Naive thymus-derived CD4-positive, alpha-beta T cell (primary cell): ENCODE measurements around the gene SH2D4B. TPM values are rescaled to one million over a fixed set of nuclear protein-coding genes. Genes with fewer than 3 reads are reported as not detected.

Source experiments
- ATAC-seq: fragments of 150-1000 bp; cut with Tn5 transposase; 2 replicates; pipeline ENCODE4 v1.10.0; 2021; ENCODE audit warnings: mild to moderate bottlenecking, moderate library complexity
- CTCF ChIA-PET: fragments of 350-600 bp; sonication (Branson Sonifier 250); formaldehyde crosslinking; loops from one replicate; lab custom pipeline; 2021; ENCODE audit warnings: antibody characterized with exemption; lab: Charles Lee
- POLR2A ChIA-PET: fragments of 350-600 bp; sonication (Branson Sonifier 250); formaldehyde crosslinking; loops from one replicate; lab custom pipeline; 2021; ENCODE audit warnings: antibody characterized with exemption, inconsistent platforms; lab: Charles Lee
- DNase-seq, 9 donors: peaks; one replicate each; pipeline versions ENCODE4 v3.0.0 to v3.0.0-alpha.2; 2020 to 2022; ENCODE audit warnings: mixed read lengths in 1 of 9
- H3K27ac ChIP-seq: one replicate; pipeline ENCODE4 v1.7.0; 2013; ENCODE audit warnings: mild to moderate bottlenecking, low read depth, low read length, moderate library complexity
- H3K27me3 ChIP-seq, 2 donors: one replicate each; pipeline ENCODE4 v1.7.0; 2013; ENCODE audit warnings: low read length in 2 of 2, mild to moderate bottlenecking in 2 of 2, moderate library complexity in 2 of 2; ENCODE audit not compliant: control insufficient read depth in 2 of 2, insufficient read depth in 2 of 2
- H3K36me3 ChIP-seq, 3 experiments: 1 replicate in 2 of 3; 2 replicates in 1 of 3; pipeline ENCODE4 v1.7.0; 2013; ENCODE audit warnings: low read length in 3 of 3, mild to moderate bottlenecking in 3 of 3, moderate library complexity in 1 of 3; ENCODE audit not compliant: insufficient read depth in 3 of 3, control insufficient read depth in 2 of 3
- H3K4me1 ChIP-seq, 2 donors: one replicate each; pipeline ENCODE4 v1.7.0; 2013; ENCODE audit warnings: low read length in 2 of 2, mild to moderate bottlenecking in 2 of 2, moderate library complexity in 1 of 2; ENCODE audit not compliant: control insufficient read depth in 2 of 2, insufficient read depth in 2 of 2
- H3K4me3 ChIP-seq: 2 replicates; pipeline ENCODE4 v1.7.0; 2013; ENCODE audit warnings: mild to moderate bottlenecking, low read length
- H3K9me3 ChIP-seq, 3 experiments: 1 replicate in 2 of 3; 2 replicates in 1 of 3; pipeline ENCODE4 v1.7.0; 2013; ENCODE audit warnings: low read length in 3 of 3; ENCODE audit not compliant: control insufficient read depth in 2 of 3
- H3K27ac Mint-ChIP-seq, 9 donors: one replicate each; pipeline ENCODE4 v1.8.0; 2020 to 2022; ENCODE audit warnings: mixed read lengths in 9 of 9, mild to moderate bottlenecking in 8 of 9, moderate library complexity in 5 of 9, inconsistent platforms in 2 of 9
- H3K27me3 Mint-ChIP-seq, 5 donors: one replicate each; pipeline ENCODE4 v1.8.0; 2021 to 2022; ENCODE audit warnings: mixed read lengths in 5 of 5, mild to moderate bottlenecking in 1 of 5
- H3K36me3 Mint-ChIP-seq, 5 donors: one replicate each; pipeline ENCODE4 v1.8.0; 2020 to 2022; ENCODE audit warnings: mixed read lengths in 5 of 5, mild to moderate bottlenecking in 3 of 5, inconsistent platforms in 1 of 5
- H3K4me1 Mint-ChIP-seq, 7 donors: one replicate each; pipeline ENCODE4 v1.8.0; 2020 to 2022; ENCODE audit warnings: mixed read lengths in 7 of 7, mild to moderate bottlenecking in 3 of 7, inconsistent platforms in 1 of 7
- H3K4me3 Mint-ChIP-seq, 10 donors: one replicate each; pipeline ENCODE4 v1.8.0; 2020 to 2022; ENCODE audit warnings: mild to moderate bottlenecking in 10 of 10, mixed read lengths in 10 of 10, moderate library complexity in 6 of 10, inconsistent platforms in 2 of 10
- H3K9me3 Mint-ChIP-seq, 11 donors: one replicate each; pipeline ENCODE4 v1.8.0; 2020 to 2022; ENCODE audit warnings: mixed read lengths in 11 of 11, mild to moderate bottlenecking in 4 of 11, inconsistent platforms in 1 of 11, moderate library complexity in 1 of 11
- intact Hi-C, 2 donors: fragments of 100-400 bp; cut with micrococcal nuclease; formaldehyde crosslinking; loops; one replicate each; pipeline ENCODE4 v1.15.1; 2023
- polyA plus RNA-seq, 2 donors: library from polyadenylated mRNA; unstranded; fragments of 300-500 nt; fragmentation: Illumina TruSeq; gene quantifications; one replicate each; pipeline ENCODE4 v1.2.3, GENCODE V29; 2021
- total RNA-seq, 6 experiments: library from RNA in 5 of 6; stranded (reverse) in 5 of 6; gene quantifications; 1 replicate in 5 of 6; 2 replicates in 1 of 6; pipeline ENCODE4 v1.2.3 and lab custom pipeline; 2021 to 2026

SH2D4B gene
- total and polyA plus RNA-seq, 7 experiments from 2014 or later, result 0.10 to 0.51 (median 0.14) TPM; not detected in 2

DNA sequence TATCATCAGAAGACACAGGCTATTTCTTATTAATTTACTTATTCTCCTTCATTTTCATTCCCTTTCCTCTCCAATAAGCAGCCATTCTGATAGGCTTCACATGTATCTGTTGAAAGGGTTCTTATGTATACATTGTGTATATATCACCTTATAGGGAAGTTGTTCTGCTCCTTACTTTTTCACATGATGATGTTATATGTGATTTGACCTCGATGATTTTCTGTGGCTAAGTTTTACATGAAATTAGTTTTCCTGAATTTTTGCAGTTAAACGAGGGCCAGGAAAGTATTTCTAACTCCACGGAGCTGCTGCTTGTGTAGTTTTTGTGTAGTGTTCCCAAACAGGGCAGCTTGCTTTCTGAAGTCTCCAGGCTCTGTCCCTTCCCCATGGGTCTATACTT, 84.5 kb downstream of the SH2D4B start:
- Histone ChIP-seq H3K9me3 (no peaks in the 10 kb centered on the region), H3K27ac (no peak overlapping the region), H3K36me3 (no peaks in the 10 kb centered on the region), H3K4me1 (no peaks in the 10 kb centered on the region), H3K27me3 (no peaks in the 10 kb centered on the region), H3K4me3 (no peak overlapping the region)
- peaks cover 0 to 6% (median 0%) of the 10 kb centered on the region in 5 donors for H3K27me3 Mint-ChIP-seq
- no peak overlapping the region for H3K27ac Mint-ChIP-seq
- H3K9me3 Mint-ChIP-seq, result no peaks in the 10 kb centered on the region
- intact Hi-C loops, result no loop called here
- ATAC-seq, result no peak
- DNase-seq, result no peak
- H3K4me3 Mint-ChIP-seq, result no peak overlapping the region
- ChIA-PET POLR2A (interaction anchor here (0.7 kb wide), 1 partner anchor 216 kb away, joined by 3 read pairs; no protein-coding TSS in a partner anchor), CTCF (interaction anchor here (0.7 kb wide), 1 partner anchor 214 kb away, joined by 3 read pairs; the partner anchor contains the start of gene PRXL2A)
- no peaks in the 10 kb centered on the region for H3K4me1 Mint-ChIP-seq
- no peaks in the 10 kb centered on the region for H3K36me3 Mint-ChIP-seq

DNA sequence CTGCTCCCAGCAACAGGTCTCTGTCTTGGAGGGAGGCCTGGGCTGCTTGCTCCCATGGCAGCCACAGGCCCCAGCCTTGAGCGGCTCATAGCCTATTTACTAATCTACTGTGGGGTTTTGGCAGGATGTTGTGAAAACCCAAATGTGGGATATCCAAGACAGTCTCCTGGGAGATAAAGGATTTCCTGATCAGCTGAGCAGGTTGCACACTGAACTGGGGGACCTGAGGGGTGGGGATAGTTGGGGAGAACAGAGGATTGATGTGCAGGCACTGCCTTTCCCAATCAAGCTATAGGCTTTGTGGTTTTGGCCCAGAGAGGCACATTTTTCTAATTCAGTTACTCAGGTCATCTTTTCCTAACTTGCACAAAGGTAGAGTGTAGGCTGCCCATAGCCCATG, 92.6 kb downstream of the SH2D4B start:
- H3K9me3 ChIP-seq, result no peaks in the 10 kb centered on the region
- no peaks in the 10 kb centered on the region for H3K36me3 ChIP-seq
- H3K4me1 ChIP-seq, result no peaks in the 10 kb centered on the region
- H3K36me3 Mint-ChIP-seq, result no peaks in the 10 kb centered on the region
- ATAC-seq (no peak), DNase-seq (no peak)
- no peaks in the 10 kb centered on the region for H3K27me3 ChIP-seq
- H3K9me3 Mint-ChIP-seq, result no peaks in the 10 kb centered on the region
- H3K4me3 ChIP-seq, result no peak overlapping the region
- intact Hi-C loops, result no loop called here
- H3K4me3 Mint-ChIP-seq, result no peak overlapping the region
- ChIA-PET POLR2A (no interaction called here), CTCF (no interaction called here)
- H3K4me1 Mint-ChIP-seq, result no peaks in the 10 kb centered on the region
- H3K27ac ChIP-seq, result no peak overlapping the region
- H3K27ac Mint-ChIP-seq, result no peak overlapping the region
- H3K27me3 Mint-ChIP-seq, result peaks cover 0 to 5% (median 0%) of the 10 kb centered on the region in 5 donors

- Mint-ChIP-seq H3K9me3 (peaks cover 0 to 5% (median 0%) of the 10 kb centered on the region in 11 donors), H3K27ac (no peak overlapping the region), H3K4me3 (no peak overlapping the region), H3K27me3 (peaks cover 0 to 2% (median 0%) of the 10 kb centered on the region in 5 donors), H3K36me3 (no peaks in the 10 kb centered on the region), H3K4me1 (no peaks in the 10 kb centered on the region)
- no peaks in the 10 kb centered on the region for H3K27me3 ChIP-seq
- DNase-seq (no peak), ATAC-seq (no peak)
- no peaks in the 10 kb centered on the region for H3K4me1 ChIP-seq
- H3K36me3 ChIP-seq, result no peaks in the 10 kb centered on the region
- H3K27ac ChIP-seq, result no peak overlapping the region
- ChIA-PET POLR2A (no interaction called here), CTCF (no interaction called here)
- no peaks in the 10 kb centered on the region for H3K9me3 ChIP-seq
- no peak overlapping the region for H3K4me3 ChIP-seq
- intact Hi-C loops, result no loop called here
Observed at GRCh38 chr10:80632742-80633141, 95.0 kb downstream of the SH2D4B start.

- peaks cover 0 to 5% (median 0%) of the 10 kb centered on the region in 11 donors for H3K9me3 Mint-ChIP-seq
- intact Hi-C loops, result no loop called here
- no peak overlapping the region for H3K27ac ChIP-seq
- no peak overlapping the region for H3K4me3 ChIP-seq
- no peaks in the 10 kb centered on the region for H3K27me3 ChIP-seq
- H3K27ac Mint-ChIP-seq, result no peak overlapping the region
- no peaks in the 10 kb centered on the region for H3K4me1 Mint-ChIP-seq
- ATAC-seq (no peak), DNase-seq (no peak)
- H3K36me3 Mint-ChIP-seq, result no peaks in the 10 kb centered on the region
- H3K9me3 ChIP-seq, result no peaks in the 10 kb centered on the region
- ChIA-PET CTCF (no interaction called here), POLR2A (no interaction called here)
- no peaks in the 10 kb centered on the region for H3K4me1 ChIP-seq
- H3K36me3 ChIP-seq, result no peaks in the 10 kb centered on the region
- H3K4me3 Mint-ChIP-seq, result no peak overlapping the region
- H3K27me3 Mint-ChIP-seq, result peaks cover 0 to 7% (median 0%) of the 10 kb centered on the region in 5 donors
Observed at GRCh38 chr10:80633383-80633860, 95.7 kb downstream of the SH2D4B start.

DNA sequence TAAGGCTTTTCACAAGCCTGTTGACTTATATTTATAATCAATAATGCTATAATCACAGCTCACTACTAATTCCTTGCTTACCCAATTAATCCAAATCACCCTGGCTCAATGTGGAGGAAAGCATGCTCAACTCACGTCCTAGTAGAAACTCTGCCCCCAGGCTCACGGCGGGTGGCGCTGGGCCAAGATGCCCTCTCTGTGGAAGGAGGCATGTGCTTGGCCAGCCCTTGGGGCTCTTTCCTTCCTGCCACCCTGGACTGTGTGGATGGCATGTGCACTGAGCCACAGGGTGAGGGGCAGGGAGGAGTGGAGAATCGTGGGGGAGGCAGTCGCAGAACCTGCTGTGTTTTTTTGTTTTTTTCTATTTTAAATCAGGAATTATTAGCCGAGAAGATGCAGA, 96.2 kb downstream of the SH2D4B start:
- POLR2A ChIA-PET, result no interaction called here
- H3K4me3 ChIP-seq, result no peak overlapping the region
- Mint-ChIP-seq H3K27ac (no peak overlapping the region), H3K36me3 (no peaks in the 10 kb centered on the region), H3K9me3 (peaks cover 0 to 5% (median 0%) of the 10 kb centered on the region in 11 donors), H3K4me3 (no peak overlapping the region), H3K4me1 (no peaks in the 10 kb centered on the region), H3K27me3 (peaks cover 0 to 12% (median 2%) of the 10 kb centered on the region in 5 donors)
- H3K27ac ChIP-seq, result no peak overlapping the region
- CTCF ChIA-PET, result no interaction called here
- H3K9me3 ChIP-seq, result no peaks in the 10 kb centered on the region
- DNase-seq (no peak), ATAC-seq (no peak)
- no peaks in the 10 kb centered on the region for H3K36me3 ChIP-seq
- H3K4me1 ChIP-seq, result no peaks in the 10 kb centered on the region
- no peaks in the 10 kb centered on the region for H3K27me3 ChIP-seq
- intact Hi-C loops, result no loop called here

DNA sequence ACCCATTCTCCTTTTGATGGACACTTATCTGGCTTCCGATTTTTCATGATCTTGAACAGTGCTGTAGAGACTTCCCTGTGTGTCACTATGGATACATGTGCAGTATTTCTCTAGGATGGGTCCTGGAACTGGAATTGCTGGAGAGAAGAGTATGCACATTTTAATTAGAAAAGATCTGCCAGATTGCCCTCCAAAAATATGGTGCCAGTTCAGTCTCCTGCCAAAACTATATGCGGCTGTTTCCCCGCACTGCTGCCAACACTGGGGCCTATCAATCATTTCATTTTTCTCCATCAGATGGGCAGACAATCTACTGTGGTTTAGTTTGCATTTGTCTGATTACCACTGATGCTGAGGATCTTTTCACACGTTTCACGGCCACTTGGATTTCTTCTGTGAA, 105.0 kb downstream of the SH2D4B start:
- Mint-ChIP-seq H3K9me3 (no peaks in the 10 kb centered on the region), H3K4me1 (no peaks in the 10 kb centered on the region), H3K27me3 (peaks cover 5 to 25% (median 10%) of the 10 kb centered on the region in 5 donors), H3K27ac (no peak overlapping the region), H3K4me3 (no peak overlapping the region), H3K36me3 (no peaks in the 10 kb centered on the region)
- Histone ChIP-seq H3K4me3 (no peak overlapping the region), H3K9me3 (no peaks in the 10 kb centered on the region), H3K27ac (no peak overlapping the region), H3K4me1 (no peaks in the 10 kb centered on the region), H3K27me3 (no peaks in the 10 kb centered on the region), H3K36me3 (no peaks in the 10 kb centered on the region)
- intact Hi-C loops, result no loop called here
- no peak for DNase-seq
- ChIA-PET CTCF (no interaction called here), POLR2A (no interaction called here)
- ATAC-seq, result no peak

DNA sequence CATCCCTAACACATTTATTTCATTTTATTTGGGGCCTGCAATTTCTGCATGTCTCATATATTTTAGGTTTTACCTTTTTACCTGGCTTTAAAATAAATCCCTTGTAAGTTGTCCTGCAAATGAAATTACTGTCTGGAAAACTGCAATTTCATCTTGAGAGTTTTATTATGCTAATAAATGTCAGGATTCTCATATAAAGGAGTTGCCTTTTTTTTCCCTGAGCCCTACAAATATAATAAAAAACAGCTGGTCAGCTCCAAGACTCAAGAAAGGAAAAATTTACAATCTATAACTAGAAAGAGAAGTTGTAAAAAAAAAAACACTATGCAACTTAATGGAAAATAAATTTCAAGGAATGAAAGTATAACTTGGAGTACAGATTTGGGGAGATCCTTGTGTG, 108.7 kb downstream of the SH2D4B start:
- no peaks in the 10 kb centered on the region for H3K9me3 Mint-ChIP-seq
- Histone ChIP-seq H3K27me3 (no peaks in the 10 kb centered on the region), H3K27ac (no peak overlapping the region), H3K9me3 (no peaks in the 10 kb centered on the region), H3K4me1 (no peaks in the 10 kb centered on the region), H3K4me3 (no peak overlapping the region), H3K36me3 (no peaks in the 10 kb centered on the region)
- CTCF ChIA-PET, result no interaction called here
- DNase-seq (no peak), ATAC-seq (no peak)
- no peak overlapping the region for H3K27ac Mint-ChIP-seq
- intact Hi-C loops, result no loop called here
- no peaks in the 10 kb centered on the region for H3K36me3 Mint-ChIP-seq
- peaks cover 0 to 10% (median 6%) of the 10 kb centered on the region in 5 donors for H3K27me3 Mint-ChIP-seq
- no peaks in the 10 kb centered on the region for H3K4me1 Mint-ChIP-seq
- POLR2A ChIA-PET, result no interaction called here
- no peak overlapping the region for H3K4me3 Mint-ChIP-seq
